GM12892 (cell line): Measurements from ENCODE around the gene CHML.

ENCODE experiments used
- POLR2A ChIP-seq: IDR thresholded peaks from 2 replicates; pipeline ENCODE4 v1.6.1; 2011; ENCODE audit warnings: low read depth, low read length, control low read depth
- POLR2AphosphoS5 ChIP-seq: IDR thresholded peaks from 2 replicates; pipeline ENCODE4 v1.6.1; 2011; ENCODE audit warnings: low read depth, low read length, control low read depth
- TAF1 ChIP-seq: IDR thresholded peaks from 2 replicates; pipeline ENCODE4 v1.6.1; 2011; ENCODE audit warnings: low read depth, mild to moderate bottlenecking, control low read depth, low read length, borderline replicate concordance

DNA sequence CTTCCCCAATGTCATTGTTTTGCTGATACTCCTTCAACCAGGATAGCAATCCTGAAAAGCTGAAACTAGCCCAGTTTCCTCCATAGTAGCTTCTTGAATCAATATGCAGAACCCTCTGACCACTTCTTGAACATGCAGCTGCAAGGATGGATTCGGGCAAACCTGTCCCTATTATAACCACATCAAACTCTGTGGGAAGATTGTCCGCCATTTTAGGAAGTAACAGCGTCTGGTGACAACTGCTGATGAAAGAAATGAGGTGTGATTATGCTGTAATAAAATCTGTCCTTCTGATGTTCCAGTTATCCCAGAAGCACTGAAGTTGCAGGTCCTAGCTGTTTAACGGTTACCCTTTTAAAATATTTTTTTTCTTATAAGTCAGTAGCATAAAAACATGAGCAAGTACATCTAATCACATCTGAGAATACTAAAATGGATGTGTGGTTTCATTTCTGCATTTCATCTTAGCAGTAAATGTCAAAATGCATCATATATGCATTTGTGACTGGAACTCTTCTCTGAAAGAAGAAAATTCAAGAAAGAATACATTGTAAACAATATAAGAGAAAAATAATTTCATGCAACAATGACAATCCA is 4.5 kb downstream of the CHML start:
- TF ChIP-seq POLR2A (no peak), POLR2AphosphoS5 (no peak), TAF1 (no peak)
